ENCODE data around the gene LGALSL. TPM values are rescaled to one million over a fixed set of nuclear protein-coding genes. Genes with fewer than 3 reads are reported as not detected.

LGALSL gene
- total RNA-seq, result 12.2 TPM
- polyA plus RNA-seq (ENCODE audit: insufficient read depth in 1 of 8, insufficient read length in 8 of 8, low replicate concordance in 1 of 8), result 10 to 100 TPM; 17.0 to 28.9 (median 22.6) TPM
- long read RNA-seq, donor 1, partial matches to known transcripts, result 0 of 4 reads
- long read RNA-seq, donor 1, other reads (novel, unspliced or antisense), result 0 of 4 reads
- long read RNA-seq, donor 2, result 0 reads
- long read RNA-seq, donor 3, transcript LGALSL-201 (5 exons, 3,926 nt), result major isoform, 5 of 5 reads
- long read RNA-seq, donor 3, partial matches to known transcripts, result 0 of 5 reads
- long read RNA-seq, donor 3, other reads (novel, unspliced or antisense), result 0 of 5 reads
- long read RNA-seq, donor 4, transcript LGALSL-201 (5 exons, 3,926 nt), result major isoform, 5 of 5 reads
- long read RNA-seq, donor 4, partial matches to known transcripts, result 0 of 5 reads
- long read RNA-seq, donor 4, other reads (novel, unspliced or antisense), result 0 of 5 reads
- long read RNA-seq, donor 5, transcript LGALSL-201 (5 exons, 3,926 nt), result major isoform, 6 of 6 reads
- long read RNA-seq, donor 5, partial matches to known transcripts, result 0 of 6 reads
- long read RNA-seq, donor 5, other reads (novel, unspliced or antisense), result 0 of 6 reads
- long read RNA-seq, donor 6, transcript LGALSL-201 (5 exons, 3,926 nt), result major isoform, 6 of 6 reads
- long read RNA-seq, donor 6, partial matches to known transcripts, result 0 of 6 reads
- long read RNA-seq, donor 6, other reads (novel, unspliced or antisense), result 0 of 6 reads
- long read RNA-seq, donor 7, transcript LGALSL-201 (5 exons, 3,926 nt), result major isoform, 5 of 5 reads
- long read RNA-seq, donor 7, partial matches to known transcripts, result 0 of 5 reads
- long read RNA-seq, donor 7, other reads (novel, unspliced or antisense), result 0 of 5 reads
- long read RNA-seq, donor 8, partial matches to known transcripts, result 0 of 4 reads
- long read RNA-seq, donor 8, other reads (novel, unspliced or antisense), result 0 of 4 reads
- long read RNA-seq, donor 9, transcript LGALSL-201 (5 exons, 3,926 nt), result major isoform, 9 of 9 reads
- long read RNA-seq, donor 9, partial matches to known transcripts, result 0 of 9 reads
- long read RNA-seq, donor 9, other reads (novel, unspliced or antisense), result 0 of 9 reads
- long read RNA-seq, donor 10, transcript LGALSL-201 (5 exons, 3,926 nt), result major isoform, 7 of 15 reads
- long read RNA-seq, donor 10, partial matches to known transcripts, result 8 of 15 reads
- long read RNA-seq, donor 10, other reads (novel, unspliced or antisense), result 0 of 15 reads
- long read RNA-seq, donor 11, transcript LGALSL-201 (5 exons, 3,926 nt), result major isoform, 5 of 5 reads
- long read RNA-seq, donor 11, partial matches to known transcripts, result 0 of 5 reads
- long read RNA-seq, donor 11, other reads (novel, unspliced or antisense), result 0 of 5 reads

DNA sequence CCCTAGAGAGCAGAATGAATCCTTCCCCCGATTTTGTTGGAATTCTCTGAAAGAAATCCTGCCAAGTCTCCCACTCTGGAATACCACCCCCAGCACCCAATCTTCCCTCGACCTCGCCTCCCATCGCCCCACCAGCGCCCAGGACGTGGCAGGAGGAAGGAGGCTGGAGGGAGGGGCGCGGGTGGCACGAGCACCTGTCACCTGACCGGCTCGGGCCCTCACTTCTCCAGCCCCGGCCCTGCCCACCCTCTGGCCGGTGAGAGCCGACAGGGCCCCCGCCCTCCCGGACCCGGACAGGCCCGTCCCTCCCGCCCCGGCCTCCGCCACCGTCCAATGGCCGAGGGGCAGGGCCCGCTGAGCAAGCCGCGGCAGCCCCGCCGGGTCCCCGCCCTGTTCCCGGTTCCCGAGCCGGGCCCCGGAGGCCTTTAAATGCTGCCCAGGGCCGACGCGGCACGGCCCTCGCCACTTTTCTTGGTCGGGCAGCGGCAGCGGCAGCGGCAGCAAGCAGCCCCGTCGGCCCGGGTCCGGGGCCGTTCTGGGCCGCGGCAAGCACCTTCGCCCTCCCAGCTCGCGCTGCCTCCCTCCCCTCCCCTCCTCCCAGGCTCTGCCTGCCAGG lies at the start of gene LGALSL:
Gene LGALSL (plus strand): TSS at position 393 of the 616 bp plus-strand sequence. CDS start 384 bp downstream, outside the sequence.
- Histone ChIP-seq H3K4me1 (ENCODE audit: control insufficient read depth, insufficient read depth, low read length) (peaks cover 15% of the 10 kb centered on the region), H3K27me3 (ENCODE audit: control insufficient read depth, insufficient read depth, low read length) (no peaks in the 10 kb centered on the region), H3K9me3 (replicated peaks; ENCODE audit: control insufficient read depth, low read depth, low read length) (no peaks in the 10 kb centered on the region), H3K36me3 (ENCODE audit: control insufficient read depth, insufficient read depth, low read length) (peaks cover 17% of the 10 kb centered on the region), H3K27ac (ENCODE audit: low read length) (peak within 1 kb of the TSS; percentile 77), H3K4me3 (ENCODE audit: low read length) (peak within 1 kb of the TSS; percentile 68)
- WGBS (ENCODE audit: insufficient coverage), result 0% methylated on average over 38 of the region's 52 CpGs
- peak; percentile 81 for DNase-seq

- 48% methylated on average over 7 of the region's 9 CpGs for WGBS (ENCODE audit: insufficient coverage)
- Histone ChIP-seq H3K36me3 (ENCODE audit: control insufficient read depth, insufficient read depth, low read length) (no peaks in the 10 kb centered on the region), H3K4me1 (ENCODE audit: control insufficient read depth, insufficient read depth, low read length) (peaks cover 47% of the 10 kb centered on the region), H3K4me3 (ENCODE audit: low read length) (no peak overlapping the region), H3K27me3 (ENCODE audit: control insufficient read depth, insufficient read depth, low read length) (no peaks in the 10 kb centered on the region), H3K27ac (ENCODE audit: low read length) (peak overlapping the region; percentile 84), H3K9me3 (replicated peaks; ENCODE audit: control insufficient read depth, low read depth, low read length) (no peaks in the 10 kb centered on the region)
- DNase-seq, result peak; percentile 72
Observed at GRCh38 chr2:64404743-64405142, 49.2 kb upstream of the LGALSL start.

GRCh38 chr2:64405581-64406406 lies 48.2 kb upstream of the LGALSL start:
- Histone ChIP-seq H3K4me3 (ENCODE audit: low read length) (no peak overlapping the region), H3K4me1 (ENCODE audit: control insufficient read depth, insufficient read depth, low read length) (peaks cover 42% of the 10 kb centered on the region), H3K9me3 (replicated peaks; ENCODE audit: control insufficient read depth, low read depth, low read length) (no peaks in the 10 kb centered on the region), H3K27me3 (ENCODE audit: control insufficient read depth, insufficient read depth, low read length) (no peaks in the 10 kb centered on the region), H3K27ac (ENCODE audit: low read length) (no peak overlapping the region), H3K36me3 (ENCODE audit: control insufficient read depth, insufficient read depth, low read length) (no peaks in the 10 kb centered on the region)
- 60% methylated on average over 6 of the region's 11 CpGs for WGBS (ENCODE audit: insufficient coverage)
- DNase-seq, result peak; percentile 49

GRCh38 chr2:64406407-64406774 lies 47.6 kb upstream of the LGALSL start:
- whole genome bisulfite sequencing (ENCODE audit: insufficient coverage), result 75% methylated on average over 2 of the region's 2 CpGs
- Histone ChIP-seq H3K36me3 (ENCODE audit: control insufficient read depth, insufficient read depth, low read length) (no peaks in the 10 kb centered on the region), H3K9me3 (replicated peaks; ENCODE audit: control insufficient read depth, low read depth, low read length) (no peaks in the 10 kb centered on the region), H3K27me3 (ENCODE audit: control insufficient read depth, insufficient read depth, low read length) (no peaks in the 10 kb centered on the region), H3K27ac (ENCODE audit: low read length) (no peak overlapping the region), H3K4me1 (ENCODE audit: control insufficient read depth, insufficient read depth, low read length) (peaks cover 36% of the 10 kb centered on the region), H3K4me3 (ENCODE audit: low read length) (no peak overlapping the region)
- no peak for DNase-seq

DNA sequence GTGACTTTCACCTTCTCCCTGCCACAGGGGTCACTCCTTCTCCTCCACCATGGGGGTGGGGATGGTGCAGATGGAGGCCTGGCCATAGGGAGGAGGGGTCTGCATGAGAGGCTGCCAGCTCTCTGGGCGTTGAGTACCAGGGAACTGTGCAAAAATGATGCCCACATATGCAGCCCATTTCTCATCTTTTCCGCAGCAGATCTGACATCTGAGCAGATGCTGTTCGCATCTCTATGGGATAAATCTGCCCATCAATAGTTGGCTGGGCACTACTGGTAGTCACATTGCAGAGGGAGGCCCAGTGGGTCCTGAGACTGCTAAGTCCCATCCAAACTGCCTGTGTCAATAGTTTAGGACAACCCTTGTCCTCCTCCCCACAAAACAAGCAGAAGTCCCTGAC lies 45.9 kb upstream of the LGALSL start:
- Histone ChIP-seq H3K9me3 (replicated peaks; ENCODE audit: control insufficient read depth, low read depth, low read length) (no peaks in the 10 kb centered on the region), H3K36me3 (ENCODE audit: control insufficient read depth, insufficient read depth, low read length) (no peaks in the 10 kb centered on the region), H3K4me3 (ENCODE audit: low read length) (no peak overlapping the region), H3K4me1 (ENCODE audit: control insufficient read depth, insufficient read depth, low read length) (peaks cover 30% of the 10 kb centered on the region), H3K27me3 (ENCODE audit: control insufficient read depth, insufficient read depth, low read length) (no peaks in the 10 kb centered on the region), H3K27ac (ENCODE audit: low read length) (no peak overlapping the region)
- 79% methylated on average over 2 of the region's 3 CpGs for WGBS (ENCODE audit: insufficient coverage)
- no peak for DNase-seq

DNA sequence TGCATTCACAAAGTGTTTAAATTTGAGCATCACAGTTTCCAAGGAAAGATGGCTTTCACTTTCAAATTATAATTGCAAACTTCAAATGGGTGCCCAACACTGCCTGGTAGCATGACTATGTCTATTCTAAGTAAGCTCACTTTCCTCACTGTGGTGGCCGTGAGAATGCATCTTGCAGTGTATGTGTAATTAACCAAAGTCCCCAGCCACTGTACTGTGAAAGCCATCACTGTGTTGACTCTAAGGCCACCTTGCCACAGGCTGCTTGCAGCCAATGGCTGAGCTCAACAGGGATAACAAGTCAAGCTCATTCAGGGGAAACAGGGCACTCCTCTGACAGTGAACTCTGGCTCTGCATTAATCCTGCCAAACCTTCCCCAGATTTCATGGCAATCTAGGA lies 43.3 kb upstream of the LGALSL start:
- Histone ChIP-seq H3K4me3 (ENCODE audit: low read length) (no peak overlapping the region), H3K9me3 (replicated peaks; ENCODE audit: control insufficient read depth, low read depth, low read length) (no peaks in the 10 kb centered on the region), H3K4me1 (ENCODE audit: control insufficient read depth, insufficient read depth, low read length) (peaks cover 4% of the 10 kb centered on the region), H3K27me3 (ENCODE audit: control insufficient read depth, insufficient read depth, low read length) (no peaks in the 10 kb centered on the region), H3K36me3 (ENCODE audit: control insufficient read depth, insufficient read depth, low read length) (no peaks in the 10 kb centered on the region), H3K27ac (ENCODE audit: low read length) (no peak overlapping the region)
- no peak for DNase-seq
- WGBS (ENCODE audit: insufficient coverage), result no CpG with 5 or more reads among the region's 1 CpG

DNA sequence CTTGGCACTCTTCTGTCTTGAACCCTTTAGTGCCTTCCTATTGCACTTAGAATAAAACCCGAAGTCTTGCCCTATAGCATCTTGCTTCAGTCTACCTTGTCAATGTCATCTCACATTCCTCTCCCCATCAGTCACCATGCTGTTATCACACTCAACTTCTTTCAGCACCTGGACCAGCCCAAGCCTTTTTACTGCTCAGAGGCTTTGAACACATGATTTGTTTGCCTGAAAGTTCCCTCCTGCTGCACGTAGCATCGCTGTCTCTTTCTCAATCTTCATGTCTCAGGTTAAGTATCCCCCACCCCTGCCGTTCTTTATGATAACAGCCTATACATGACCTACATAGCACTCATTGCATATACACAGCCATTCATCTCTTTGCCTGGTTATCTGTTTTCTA lies 41.3 kb upstream of the LGALSL start:
- H3K4me3 ChIP-seq (ENCODE audit: low read length), result no peak overlapping the region
- 80% methylated on average over 4 of the region's 4 CpGs for WGBS (ENCODE audit: insufficient coverage)
- H3K9me3 ChIP-seq (replicated peaks; ENCODE audit: control insufficient read depth, low read depth, low read length), result no peaks in the 10 kb centered on the region
- H3K27ac ChIP-seq (ENCODE audit: low read length), result no peak overlapping the region
- no peaks in the 10 kb centered on the region for H3K4me1 ChIP-seq (ENCODE audit: control insufficient read depth, insufficient read depth, low read length)
- H3K27me3 ChIP-seq (ENCODE audit: control insufficient read depth, insufficient read depth, low read length), result no peaks in the 10 kb centered on the region
- H3K36me3 ChIP-seq (ENCODE audit: control insufficient read depth, insufficient read depth, low read length), result no peaks in the 10 kb centered on the region
- no peak for DNase-seq

DNA sequence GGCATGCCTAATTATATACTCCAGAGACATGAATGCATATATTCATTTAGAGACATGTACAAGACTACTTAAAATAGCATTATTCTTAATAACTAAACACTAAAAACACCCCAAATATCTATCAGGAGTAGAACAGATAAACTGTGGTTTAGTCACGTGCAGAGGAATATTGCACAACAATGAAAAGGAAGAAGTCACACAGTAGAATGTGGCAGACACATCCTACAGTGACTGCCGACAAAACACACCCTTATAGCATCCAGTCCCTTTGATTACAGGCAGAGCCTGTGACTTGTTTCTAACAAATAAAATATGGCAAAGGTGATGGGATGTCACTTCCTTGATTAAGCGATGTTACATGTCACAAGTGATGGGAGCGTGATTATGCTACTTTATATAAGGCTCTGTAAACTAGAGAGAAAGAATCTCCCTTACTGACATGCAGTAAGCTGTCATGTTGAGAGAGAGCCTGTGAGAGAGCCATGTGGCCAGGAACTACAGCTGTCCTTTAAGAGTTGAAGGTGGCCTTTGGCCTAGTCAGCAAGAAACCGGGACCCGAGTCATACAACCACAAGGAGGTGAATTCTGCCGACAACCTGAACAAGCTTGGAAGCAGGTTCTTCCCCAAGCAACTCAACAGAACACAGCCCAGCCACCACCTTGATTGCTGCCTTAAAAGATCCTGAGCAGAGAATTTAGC lies 39.1 kb upstream of the LGALSL start:
- 100% methylated on average over 3 of the region's 7 CpGs for WGBS (ENCODE audit: insufficient coverage)
- peaks cover 2% of the 10 kb centered on the region for H3K4me1 ChIP-seq (ENCODE audit: control insufficient read depth, insufficient read depth, low read length)
- DNase-seq, result no peak
- no peaks in the 10 kb centered on the region for H3K27me3 ChIP-seq (ENCODE audit: control insufficient read depth, insufficient read depth, low read length)
- H3K4me3 ChIP-seq (ENCODE audit: low read length), result no peak overlapping the region
- no peaks in the 10 kb centered on the region for H3K36me3 ChIP-seq (ENCODE audit: control insufficient read depth, insufficient read depth, low read length)
- no peaks in the 10 kb centered on the region for H3K9me3 ChIP-seq (replicated peaks; ENCODE audit: control insufficient read depth, low read depth, low read length)
- H3K27ac ChIP-seq (ENCODE audit: low read length), result no peak overlapping the region
